ENCODE measurements around the gene KRTAP10-4.

GRCh38 chr21:44618504-44618903 is 45.0 kb downstream of the KRTAP10-4 start:
- no peak for TF ChIP-seq CTCF (IDR thresholded peaks at IDR 0.05; ENCODE audit: insufficient read depth, low read length)
- no peak for TF ChIP-seq SPI1 (IDR thresholded peaks at IDR 0.05; ENCODE audit: borderline replicate concordance, low read depth)
- no peak for TF ChIP-seq GABPA (IDR thresholded peaks at IDR 0.05; ENCODE audit: low read depth)
